Neural progenitor cell (in vitro differentiated cells): ENCODE measurements around the gene MPZL1. TPM values are rescaled to one million over a fixed set of nuclear protein-coding genes. Genes with fewer than 3 reads are reported as not detected.

Experiments
- DNase-seq: peaks from one replicate; pipeline ENCODE4 v3.0.0-alpha.2; 2016; ENCODE audit warnings: low spot score
- H2AFZ ChIP-seq: fragments of 200-600 bp; sonication (generic); replicated peaks from 2 replicates; pipeline ENCODE4 v1.6.1; 2016; ENCODE audit warnings: antibody characterized with exemption
- H3F3A ChIP-seq: fragments of 200-600 bp; sonication (generic); 2 replicates; pipeline ENCODE4 v1.6.1; 2016; ENCODE audit warnings: antibody characterized with exemption, low read depth
- H3K27ac ChIP-seq: fragments of 200-600 bp; sonication (generic); 2 replicates; pipeline ENCODE4 v1.5.1; 2016; ENCODE audit warnings: mild to moderate bottlenecking
- H3K27me3 ChIP-seq: fragments of 200-600 bp; sonication (generic); 2 replicates; pipeline ENCODE4 v1.6.1; 2016; ENCODE audit warnings: mild to moderate bottlenecking, moderate library complexity
- H3K36me3 ChIP-seq: fragments of 200-600 bp; sonication (generic); 2 replicates; pipeline ENCODE4 v1.5.1; 2016
- H3K4me1 ChIP-seq: fragments of 200-600 bp; sonication (generic); 2 replicates; pipeline ENCODE4 v1.6.1; 2016; ENCODE audit warnings: mixed run types
- H3K4me2 ChIP-seq: fragments of 200-600 bp; sonication (generic); 2 replicates; pipeline ENCODE4 v1.6.1; 2016
- H3K4me3 ChIP-seq: fragments of 200-600 bp; sonication (generic); 2 replicates; pipeline ENCODE4 v1.5.1; 2016
- H3K79me2 ChIP-seq: fragments of 200-600 bp; sonication (generic); 2 replicates; pipeline ENCODE4 v1.6.1; 2016; ENCODE audit warnings: low read depth
- H3K9ac ChIP-seq: fragments of 200-600 bp; sonication (generic); 2 replicates; pipeline ENCODE4 v1.6.1; 2016
- H3K9me3 ChIP-seq: fragments of 200-600 bp; sonication (generic); 2 replicates; pipeline ENCODE4 v1.5.1; 2016; ENCODE audit warnings: low read depth
- H4K20me1 ChIP-seq: fragments of 200-600 bp; sonication (generic); 2 replicates; pipeline ENCODE4 v1.6.1; 2016; ENCODE audit warnings: low read depth
- H3K27ac Mint-ChIP-seq: 3 replicates; pipeline ENCODE4 v1.8.0; 2021; ENCODE audit warnings: mixed read lengths
- H3K27me3 Mint-ChIP-seq: 2 replicates; pipeline ENCODE4 v1.8.0; 2022; ENCODE audit warnings: low read depth, mild to moderate bottlenecking, inconsistent platforms, moderate library complexity, mixed read lengths; ENCODE audit not compliant: insufficient read depth
- H3K36me3 Mint-ChIP-seq: 3 replicates; pipeline ENCODE4 v1.8.0; 2021; ENCODE audit warnings: mixed read lengths
- H3K4me1 Mint-ChIP-seq: 3 replicates; pipeline ENCODE4 v1.8.0; 2021; ENCODE audit warnings: mixed read lengths
- H3K4me3 Mint-ChIP-seq: 3 replicates; pipeline ENCODE4 v1.8.0; 2021; ENCODE audit warnings: mild to moderate bottlenecking, moderate library complexity, mixed read lengths
- H3K9me3 Mint-ChIP-seq: 3 replicates; pipeline ENCODE4 v1.8.0; 2020; ENCODE audit warnings: mixed read lengths
- CTCF ChIP-seq: fragments of 200-600 bp; sonication (generic); IDR thresholded peaks from 2 replicates; pipeline ENCODE4 v1.5.1; 2017; ENCODE audit warnings: antibody characterized with exemption, mild to moderate bottlenecking
- EZH2 ChIP-seq: fragments of 200-600 bp; sonication (generic); IDR thresholded peaks from 2 replicates; pipeline ENCODE4 v1.6.1; 2017; ENCODE audit warnings: antibody characterized with exemption, mild to moderate bottlenecking, moderate library complexity
- EZH2phosphoT487 ChIP-seq: fragments of 200-600 bp; sonication (generic); IDR thresholded peaks from 2 replicates; pipeline ENCODE4 v1.6.1; 2017; ENCODE audit warnings: antibody characterized with exemption
- total RNA-seq: library from RNA; depleted of rRNA; stranded (reverse); fragments of >200 nt; gene quantifications from 2 replicates; pipeline ENCODE4 v1.2.3, GENCODE V29; 2015; ENCODE audit warnings: low replicate concordance

MPZL1 gene
- total RNA-seq, 1 donor from 2014 or later: 125 TPM

- peaks cover 9% of the 10 kb centered on the region for H3K36me3 Mint-ChIP-seq
- Histone ChIP-seq H3K9me3 (no peaks in the 10 kb centered on the region), H3K4me2 (peak overlapping the region; percentile 95), H4K20me1 (peaks cover 37% of the 10 kb centered on the region), H2AFZ (peak overlapping the region; percentile 98), H3K27me3 (no peaks in the 10 kb centered on the region), H3F3A (peaks cover 20% of the 10 kb centered on the region), H3K4me1 (peaks cover 13% of the 10 kb centered on the region), H3K4me3 (peak overlapping the region; percentile 92), H3K79me2 (peaks cover 43% of the 10 kb centered on the region), H3K27ac (no peak overlapping the region), H3K36me3 (no peaks in the 10 kb centered on the region), H3K9ac (no peak overlapping the region)
- H3K4me3 Mint-ChIP-seq: peak overlapping the region; percentile 97
- peaks cover 35% of the 10 kb centered on the region for H3K4me1 Mint-ChIP-seq
- TF ChIP-seq CTCF (peak; percentile 28), EZH2 (no peak)
- peak overlapping the region; percentile 68 for H3K27ac Mint-ChIP-seq
- H3K27me3 Mint-ChIP-seq: peaks cover 8% of the 10 kb centered on the region
- DNase-seq: peak; percentile 35
- no peaks in the 10 kb centered on the region for H3K9me3 Mint-ChIP-seq
These were observed 691 bp upstream of the MPZL1 start for GRCh38 chr1:167720965-167721616.

- Histone ChIP-seq H3K9ac (peak overlapping the region; percentile 57), H4K20me1 (peaks cover 50% of the 10 kb centered on the region), H3F3A (peaks cover 20% of the 10 kb centered on the region), H3K4me3 (peak overlapping the region; percentile 92), H3K4me2 (peak overlapping the region; percentile 95), H3K27ac (peak overlapping the region; percentile 25), H2AFZ (peak overlapping the region; percentile 98), H3K27me3 (no peaks in the 10 kb centered on the region), H3K9me3 (no peaks in the 10 kb centered on the region), H3K36me3 (no peaks in the 10 kb centered on the region), H3K79me2 (peaks cover 55% of the 10 kb centered on the region), H3K4me1 (peaks cover 23% of the 10 kb centered on the region)
- H3K9me3 Mint-ChIP-seq: no peaks in the 10 kb centered on the region
- peaks cover 4% of the 10 kb centered on the region for H3K27me3 Mint-ChIP-seq
- peak; percentile 83 for DNase-seq
- H3K4me3 Mint-ChIP-seq: peak overlapping the region; percentile 97
- peaks cover 41% of the 10 kb centered on the region for H3K4me1 Mint-ChIP-seq
- no peak for TF ChIP-seq EZH2
- TF ChIP-seq EZH2phosphoT487: no peak
- TF ChIP-seq CTCF: no peak
- no peak overlapping the region for H3K27ac Mint-ChIP-seq
- H3K36me3 Mint-ChIP-seq: peaks cover 9% of the 10 kb centered on the region
These were observed 529 bp downstream of the MPZL1 start for GRCh38 chr1:167722152-167722869.

- Histone ChIP-seq H3K27ac (no peak overlapping the region), H4K20me1 (peaks cover 54% of the 10 kb centered on the region), H3K4me2 (peak overlapping the region; percentile 95), H3K27me3 (no peaks in the 10 kb centered on the region), H3F3A (peaks cover 20% of the 10 kb centered on the region), H3K9me3 (no peaks in the 10 kb centered on the region), H3K4me3 (peak overlapping the region; percentile 92), H3K79me2 (peaks cover 60% of the 10 kb centered on the region), H3K36me3 (no peaks in the 10 kb centered on the region), H3K4me1 (peaks cover 23% of the 10 kb centered on the region), H2AFZ (peak overlapping the region; percentile 98), H3K9ac (peak overlapping the region; percentile 57)
- H3K27me3 Mint-ChIP-seq: peaks cover 6% of the 10 kb centered on the region
- no peaks in the 10 kb centered on the region for H3K9me3 Mint-ChIP-seq
- no peak for TF ChIP-seq CTCF
- TF ChIP-seq EZH2: no peak
- TF ChIP-seq EZH2phosphoT487: no peak
- DNase-seq: no peak
- peaks cover 44% of the 10 kb centered on the region for H3K4me1 Mint-ChIP-seq
- peak overlapping the region; percentile 97 for H3K4me3 Mint-ChIP-seq
- peaks cover 11% of the 10 kb centered on the region for H3K36me3 Mint-ChIP-seq
- no peak overlapping the region for H3K27ac Mint-ChIP-seq
These were observed 1.1 kb downstream of the MPZL1 start for GRCh38 chr1:167722870-167723251.
